Cerebellar nuclear complex (tissue), 1 donor: ENCODE results near the gene CNST.
"Not testable (repeated sequence)": the region's sequence is repeated elsewhere in the genome, so short reads cannot be mapped to it uniquely, and the experiment has no call there.

Experiments used
- DNase-seq, 2 experiments: peaks; one replicate each; lab custom pipeline; 2025; lab: John Stamatoyannopoulos, UW

Gene CNST

DNA sequence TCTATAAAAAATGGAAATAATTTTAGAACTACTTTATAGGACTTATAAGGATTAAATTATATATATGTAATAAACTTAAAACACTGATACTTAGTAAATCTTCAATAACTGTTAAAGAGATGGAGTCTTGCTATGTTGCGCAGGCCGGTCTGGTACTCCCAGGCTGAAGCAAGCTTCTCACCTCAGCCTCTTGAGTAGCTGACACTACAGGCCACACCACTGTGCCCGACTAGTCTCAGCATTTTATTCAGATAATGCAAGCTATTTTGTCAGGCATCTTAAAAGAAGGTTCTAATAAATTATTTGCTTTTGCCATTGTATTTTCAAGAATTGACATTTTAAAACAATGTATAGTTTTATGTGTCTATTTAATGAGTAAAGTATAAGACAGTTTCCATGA, 20.8 kb downstream of the CNST start:
- DNase-seq = no peak

DNA sequence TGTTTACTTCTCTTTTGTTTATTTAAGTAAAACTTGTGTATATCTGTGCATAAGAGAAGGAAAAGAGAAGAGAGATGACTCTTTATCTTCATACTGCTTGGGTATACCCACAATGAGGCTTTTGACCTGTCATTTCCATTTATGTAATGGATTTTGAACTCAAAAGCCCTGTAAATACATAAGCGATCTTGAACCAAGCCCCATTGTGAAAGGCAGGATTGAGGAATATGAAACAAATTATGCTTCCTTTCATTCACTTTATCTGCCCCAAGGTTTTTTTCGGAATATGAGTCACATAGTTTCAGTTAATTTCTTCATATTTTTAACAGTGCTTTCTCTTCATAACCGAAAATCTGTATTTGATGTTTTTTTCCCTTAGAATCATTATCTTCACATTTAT, 21.4 kb downstream of the CNST start:
- DNase-seq = no peak

DNA sequence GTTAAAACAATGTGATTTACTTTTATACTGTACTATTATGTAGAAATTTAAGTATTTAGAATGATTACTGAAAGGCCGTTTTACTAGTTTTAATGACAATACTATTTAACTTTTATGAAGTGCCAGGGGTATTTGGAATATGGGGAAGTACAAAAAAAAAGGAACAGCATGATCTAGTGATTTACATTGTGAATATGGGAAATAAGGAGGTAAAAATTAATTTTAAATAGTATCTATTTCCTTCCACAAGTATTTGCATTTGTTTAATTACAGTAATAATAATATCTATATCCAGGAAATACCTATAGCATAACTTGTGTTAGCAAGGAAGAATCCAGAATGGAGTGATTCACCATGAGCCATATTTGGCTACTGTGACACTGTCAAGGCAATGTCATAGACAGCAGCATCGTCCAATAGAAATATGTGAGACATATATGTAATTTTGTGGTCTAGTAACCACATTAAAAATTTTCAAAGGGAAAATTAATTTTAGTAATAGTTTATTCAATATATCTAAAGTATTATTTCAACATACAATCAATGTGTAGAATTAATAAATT, 22.0 kb downstream of the CNST start:
- DNase-seq = no peak

DNA sequence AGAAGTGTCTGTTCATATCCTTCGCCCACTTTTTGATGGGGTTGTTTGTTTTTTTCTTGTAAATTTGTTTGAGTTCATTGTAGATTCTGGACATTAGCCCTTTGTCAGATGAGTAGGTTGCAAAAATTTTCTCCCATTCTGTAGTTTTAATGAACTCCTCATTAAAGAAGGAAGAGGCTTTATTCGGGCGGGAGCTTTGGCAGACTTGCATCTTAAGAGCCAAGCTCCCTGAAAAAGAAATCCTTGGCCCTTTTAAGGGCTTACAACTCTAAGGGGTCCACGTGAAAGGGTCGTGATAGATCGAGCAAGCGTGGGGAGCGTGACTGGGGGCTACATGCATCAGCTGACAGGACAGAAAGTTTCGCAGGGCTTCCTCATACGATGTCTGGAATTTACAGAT, 23.7 kb downstream of the CNST start:
- DNase-seq = not testable (repeated sequence)

DNA sequence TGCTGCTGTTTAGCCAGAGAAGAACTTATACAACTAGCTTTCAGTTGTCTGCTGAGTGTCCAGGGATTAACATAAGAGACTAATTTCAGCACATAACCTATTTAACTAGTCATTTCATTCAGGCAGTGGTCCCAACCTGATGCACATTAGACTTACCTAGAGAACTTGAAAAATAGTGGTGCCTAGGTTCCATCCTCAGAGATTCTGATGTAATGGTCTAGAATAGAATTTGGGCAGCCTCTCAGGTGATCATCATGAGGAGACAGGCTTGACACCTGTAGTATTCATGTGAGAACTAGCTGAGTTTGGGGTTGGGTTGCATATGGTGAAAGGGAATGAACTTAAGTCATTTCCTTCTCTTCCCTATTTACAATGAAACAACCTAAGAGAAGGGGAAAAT, 24.8 kb downstream of the CNST start:
- no peak for DNase-seq

DNA sequence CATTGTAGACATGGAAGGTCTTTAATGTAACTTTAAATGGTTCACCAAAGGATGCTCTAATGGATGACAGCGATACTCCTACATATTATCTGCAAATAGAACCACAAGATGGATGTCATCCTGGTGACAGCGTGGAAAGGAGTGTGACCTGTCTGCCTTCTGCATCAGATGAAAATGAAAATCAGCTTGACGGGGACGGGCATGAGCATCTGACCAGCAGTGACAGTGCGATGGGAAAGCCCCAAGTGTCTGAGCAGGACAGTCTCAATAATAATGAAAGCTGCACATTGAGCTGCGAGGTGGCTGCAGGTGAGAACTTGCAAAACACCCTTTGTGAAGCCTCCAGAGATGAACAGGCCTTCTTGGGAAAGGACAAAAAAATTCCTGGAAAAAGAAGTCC, 25.2 kb downstream of the CNST start:
- DNase-seq = no peak

DNA sequence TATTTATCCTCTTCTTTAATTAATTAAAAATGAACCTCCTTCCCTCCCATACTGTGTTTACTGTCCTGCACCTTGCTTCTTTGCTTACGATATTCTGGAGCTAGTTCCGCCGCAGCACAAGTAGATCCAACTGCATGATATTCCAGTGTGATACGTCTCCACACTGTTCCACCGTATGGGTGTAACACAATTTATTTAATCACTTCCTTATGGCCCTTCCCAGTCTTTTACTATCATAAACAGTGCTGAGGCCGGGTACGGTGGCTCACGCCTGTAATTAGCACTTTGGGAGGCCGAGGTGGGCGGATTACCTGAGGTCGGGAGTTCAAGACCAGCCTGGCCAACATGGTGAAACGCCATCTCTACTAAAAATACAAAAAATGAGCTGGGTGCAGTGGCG, 25.7 kb downstream of the CNST start:
- no peak for DNase-seq

DNA sequence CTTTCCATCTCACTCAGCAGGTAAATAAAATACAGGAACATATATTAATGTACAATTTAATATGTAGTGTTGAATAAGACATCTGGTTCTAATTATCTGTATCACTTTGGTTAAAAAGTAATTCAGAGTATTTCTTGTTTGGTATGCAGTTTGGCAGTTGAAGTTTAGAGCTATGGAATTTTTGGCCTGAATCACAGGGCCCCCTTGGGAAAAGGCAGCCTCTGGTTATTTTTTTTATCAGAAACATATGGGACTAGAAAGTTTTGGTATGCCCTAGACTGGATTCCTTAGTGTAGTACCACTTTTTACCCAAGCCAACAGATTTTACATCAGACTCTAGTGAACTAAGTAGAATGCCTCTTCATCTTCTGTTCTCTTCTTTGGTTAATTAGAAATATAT, 26.4 kb downstream of the CNST start:
- no peak for DNase-seq

DNA sequence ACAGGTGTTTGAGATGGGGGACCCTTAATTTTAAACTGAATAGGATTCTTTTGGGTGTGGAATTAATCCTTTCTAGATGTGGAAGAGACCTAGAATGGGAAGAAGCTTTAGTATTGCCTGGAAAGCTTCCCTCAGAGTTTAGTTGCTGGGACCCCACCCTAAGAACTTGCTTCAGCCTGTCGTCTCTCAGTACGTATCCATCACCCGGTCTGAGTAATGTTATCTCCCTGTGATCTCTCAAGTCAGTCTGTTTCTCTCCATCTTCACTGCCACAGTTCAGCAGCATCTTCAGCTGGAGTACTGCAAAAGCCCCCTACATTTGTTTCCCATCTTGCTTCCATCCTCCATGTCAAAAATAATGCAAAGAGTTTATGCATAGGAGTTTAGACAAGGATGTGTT, 28.9 kb downstream of the CNST start:
- DNase-seq = no peak

DNA sequence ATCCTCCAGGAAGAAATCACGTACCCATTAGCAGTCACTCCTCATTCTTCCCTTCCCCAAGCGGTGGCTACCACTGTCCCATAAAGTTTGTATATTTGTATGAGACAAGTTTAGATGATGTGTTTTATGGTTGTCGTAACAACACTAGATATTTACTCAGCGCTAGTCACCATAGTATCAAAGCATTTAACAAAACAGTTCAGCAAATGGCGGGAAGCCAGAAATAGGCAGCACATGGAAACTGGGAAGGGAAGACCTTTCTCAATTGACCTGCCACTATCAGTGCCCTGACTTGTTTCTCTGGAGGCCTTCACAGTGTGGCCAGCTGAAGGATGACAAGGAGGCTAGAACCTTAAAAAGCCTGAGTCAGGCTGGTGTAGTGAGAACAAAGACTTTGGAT, 31.1 kb downstream of the CNST start:
- DNase-seq = no peak

DNA sequence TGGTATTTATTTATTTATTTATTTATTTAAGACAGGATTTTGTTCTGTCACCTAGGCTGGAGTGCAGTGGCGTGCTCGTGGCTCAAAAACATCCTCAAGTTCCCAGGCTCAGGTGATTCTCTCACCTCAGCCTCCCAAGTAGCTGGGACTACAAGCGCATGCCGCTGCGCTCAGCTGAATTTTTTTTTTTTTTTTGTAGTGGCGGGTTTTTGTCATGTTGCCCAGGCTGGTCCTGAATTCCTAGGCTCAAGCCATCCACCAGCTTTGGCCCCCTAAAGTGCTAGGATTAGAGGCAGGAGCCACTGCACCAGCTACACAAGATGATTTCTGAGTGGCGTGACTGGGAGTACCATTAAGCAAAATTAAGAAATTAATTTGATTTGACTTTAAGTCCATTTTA, 31.7 kb downstream of the CNST start:
- DNase-seq = no peak

DNA sequence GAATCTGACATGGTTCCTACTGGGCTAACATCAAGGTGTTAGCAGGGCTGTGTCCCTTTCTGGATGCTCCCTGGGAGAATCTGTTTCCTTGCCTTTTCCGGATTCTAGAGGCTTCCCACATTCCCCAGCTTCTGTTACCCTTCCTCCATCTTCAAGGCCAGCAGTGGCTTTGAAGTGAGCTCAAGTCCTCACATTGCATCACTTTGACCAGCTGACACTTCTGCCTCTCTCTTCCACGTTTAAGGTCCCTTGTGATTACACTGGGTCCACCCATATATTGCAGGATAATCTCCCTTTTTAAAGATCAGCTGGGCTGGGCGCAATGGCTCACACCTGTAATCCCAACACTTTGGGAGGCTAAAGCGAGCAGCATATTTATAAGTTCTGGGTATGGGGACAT, 33.1 kb downstream of the CNST start:
- no peak for DNase-seq

DNA sequence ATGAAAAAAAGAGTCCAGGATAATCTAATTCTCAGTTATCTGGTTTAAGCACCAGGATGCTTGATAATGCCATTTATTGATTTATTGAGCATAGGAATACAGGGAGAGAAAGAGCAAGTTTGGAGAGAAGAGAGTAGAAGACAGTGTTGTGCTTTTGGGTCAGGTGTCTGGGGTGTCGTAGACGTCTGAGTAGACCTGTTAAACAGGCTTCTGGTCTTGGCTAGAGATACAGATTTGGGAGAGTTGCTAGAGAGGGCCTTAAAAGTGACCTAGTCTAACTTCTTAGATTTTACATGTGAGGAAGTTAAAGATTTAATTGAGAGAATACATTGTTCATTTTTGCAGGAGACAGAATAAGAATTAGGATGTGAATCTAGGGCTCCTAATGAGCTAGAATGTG, 34.3 kb downstream of the CNST start:
- no peak for DNase-seq

DNA sequence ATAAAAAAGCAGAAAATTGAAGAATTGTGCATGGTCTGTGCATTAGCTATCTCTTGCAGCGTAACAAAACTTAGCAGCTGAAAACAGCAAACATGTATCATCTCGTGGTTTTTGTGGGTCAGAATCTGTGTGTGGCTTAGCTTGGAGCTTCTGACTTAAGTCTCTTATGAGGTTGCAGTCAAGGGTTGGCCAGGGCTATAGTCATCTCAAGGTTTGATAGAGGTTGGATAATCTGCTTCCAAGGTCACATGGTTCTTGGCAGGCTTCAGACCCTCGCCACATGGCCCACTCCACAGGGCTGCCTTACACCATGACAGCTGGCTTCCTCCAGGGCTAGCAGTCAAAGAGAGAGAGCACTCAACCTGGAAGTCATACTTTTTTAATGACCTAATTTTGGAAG, 35.9 kb downstream of the CNST start:
- peak; percentile 27 to 33 for DNase-seq

DNA sequence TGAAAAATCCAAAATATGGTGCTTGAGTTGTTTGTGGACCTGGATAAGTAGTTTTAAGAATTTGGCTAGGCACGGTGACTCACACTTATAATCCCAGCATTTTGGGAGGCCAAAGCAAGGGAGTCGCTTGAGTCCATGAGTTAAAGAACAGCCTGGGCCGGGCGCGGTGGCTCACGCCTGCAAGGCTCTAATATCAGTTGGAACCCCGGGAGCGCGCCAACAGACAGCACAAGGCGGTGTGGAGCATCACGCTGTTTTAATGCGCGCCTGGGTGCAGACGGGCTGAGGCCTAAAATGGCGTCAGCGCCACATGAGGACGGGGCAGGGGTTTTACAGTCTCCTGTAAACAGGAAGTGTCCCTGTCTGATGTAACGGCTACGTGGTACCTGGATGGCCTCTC, 39.0 kb downstream of the CNST start:
- not testable (repeated sequence) for DNase-seq

DNA sequence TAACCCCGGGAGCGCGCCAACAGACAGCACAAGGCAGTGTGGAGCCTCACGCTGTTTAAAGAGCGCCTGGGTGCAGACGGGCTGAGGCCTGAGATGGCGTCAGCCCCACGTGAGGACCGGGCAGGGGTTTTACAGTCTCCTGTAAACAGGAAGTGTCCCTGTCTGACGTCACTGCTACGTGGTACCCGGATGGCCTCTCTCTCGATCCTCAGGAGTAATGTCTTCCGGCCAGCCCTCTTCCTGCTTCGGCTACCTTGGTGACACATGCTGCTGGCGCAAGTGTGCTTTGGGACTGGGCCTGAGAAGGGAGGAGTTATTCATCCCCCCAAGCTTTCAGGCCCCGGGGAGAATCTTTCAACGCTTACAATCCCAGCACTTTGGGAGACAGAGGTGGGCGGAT, 41.2 kb downstream of the CNST start:
- DNase-seq = no peak

DNA sequence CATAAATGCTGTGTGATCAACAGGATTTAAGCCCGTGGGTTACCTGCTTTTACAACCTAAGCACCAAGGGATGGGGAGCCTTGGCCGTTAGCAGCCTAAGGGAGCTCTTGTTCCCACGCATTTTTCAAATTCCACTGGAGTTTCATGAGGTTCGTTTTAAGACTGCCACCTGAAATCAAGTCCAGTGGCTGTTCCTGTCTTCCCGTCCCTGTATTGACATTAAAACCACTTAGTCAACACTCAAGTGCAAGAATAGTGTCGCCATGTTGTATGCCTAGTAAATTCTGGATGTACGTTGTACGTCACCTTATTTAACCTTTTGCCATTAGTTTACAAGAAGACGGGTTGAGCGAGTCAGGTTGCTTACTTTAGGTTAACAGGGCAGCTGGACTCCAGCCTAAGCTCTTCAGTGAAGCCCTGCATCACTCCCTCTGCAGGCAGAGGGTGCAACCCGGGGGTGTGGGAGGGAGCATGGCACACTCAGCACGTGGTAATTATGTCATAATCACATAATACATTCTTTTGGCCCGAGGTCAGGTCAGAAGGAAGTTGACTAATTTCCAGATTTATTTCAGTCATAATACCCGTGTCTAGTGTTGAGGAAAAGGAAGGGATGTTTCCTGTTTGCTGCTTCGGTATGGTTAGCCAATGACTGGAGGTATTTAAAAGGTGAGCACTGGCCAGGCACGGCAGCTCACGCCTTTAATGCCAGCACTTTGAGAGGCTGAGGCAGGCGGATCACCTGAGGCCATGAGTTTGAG, 42.5 kb downstream of the CNST start:
- no peak for DNase-seq

DNA sequence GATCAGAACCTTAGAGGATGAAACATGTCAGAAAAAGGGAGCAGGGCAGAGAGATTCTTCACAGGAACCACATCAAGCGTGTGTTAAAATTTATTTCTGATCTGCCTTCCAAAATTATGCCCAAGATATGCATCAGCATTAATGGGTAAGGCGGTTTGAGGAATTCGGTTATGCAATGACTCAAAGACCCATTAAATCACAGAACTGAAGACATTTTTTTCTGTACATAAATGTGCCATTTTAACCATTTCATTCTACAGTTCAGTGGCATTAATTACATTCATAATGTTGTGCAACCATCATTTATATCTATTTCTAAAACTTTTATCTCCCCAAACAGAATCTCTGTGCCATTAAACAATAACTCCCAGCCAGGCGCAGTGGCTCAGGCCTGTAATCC, 43.4 kb downstream of the CNST start:
- DNase-seq = no peak

DNA sequence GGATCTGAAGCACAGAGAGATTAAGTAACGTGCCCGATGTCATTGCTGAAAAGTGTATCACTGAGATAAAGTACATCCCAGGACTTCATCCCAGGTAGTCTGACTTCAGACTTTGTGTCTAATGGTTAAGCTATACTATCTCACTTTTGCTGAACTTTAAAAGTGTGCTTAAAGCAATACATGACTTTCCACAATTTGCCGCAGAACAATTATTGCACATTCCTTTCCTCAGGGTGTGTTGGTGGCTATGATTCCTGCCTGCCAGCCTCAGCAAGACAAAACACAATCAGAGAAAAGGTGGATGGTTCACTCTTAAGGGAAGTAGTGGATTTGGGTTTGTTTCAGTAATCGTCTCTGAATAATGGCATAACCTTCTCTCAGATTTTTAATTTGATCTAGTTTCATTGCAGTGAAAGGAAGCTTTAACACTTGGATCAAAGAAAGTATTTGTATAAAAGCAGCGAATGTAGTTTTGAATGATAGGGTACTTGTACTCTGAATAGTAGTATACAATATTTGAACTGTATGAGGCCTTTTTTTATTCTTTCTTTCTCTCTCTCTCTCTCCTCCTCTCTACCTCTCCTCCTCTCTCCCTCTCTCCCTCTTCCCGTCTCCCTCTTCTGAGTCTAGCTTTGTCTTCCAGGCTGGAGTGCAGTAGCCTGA, 47.0 kb downstream of the CNST start:
- DNase-seq = no peak

DNA sequence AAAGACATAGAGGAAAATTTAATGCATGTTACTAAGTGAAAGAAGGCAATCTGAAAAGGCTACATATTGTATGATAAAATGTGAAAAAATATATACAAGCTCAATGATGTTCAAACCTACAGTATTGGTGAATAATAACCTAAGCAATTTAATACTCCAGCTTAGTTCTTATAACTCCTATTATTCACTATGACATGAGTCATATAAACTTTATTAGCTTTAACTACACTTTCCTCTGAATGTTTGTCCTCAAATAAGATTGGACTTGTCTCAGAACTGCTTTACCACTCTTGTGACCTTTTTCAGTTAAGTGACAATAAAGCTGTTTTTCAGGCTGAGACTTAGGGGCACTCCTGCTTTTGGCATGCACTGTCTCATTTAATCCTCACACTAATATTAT, 50.9 kb downstream of the CNST start:
- no peak for DNase-seq

DNA sequence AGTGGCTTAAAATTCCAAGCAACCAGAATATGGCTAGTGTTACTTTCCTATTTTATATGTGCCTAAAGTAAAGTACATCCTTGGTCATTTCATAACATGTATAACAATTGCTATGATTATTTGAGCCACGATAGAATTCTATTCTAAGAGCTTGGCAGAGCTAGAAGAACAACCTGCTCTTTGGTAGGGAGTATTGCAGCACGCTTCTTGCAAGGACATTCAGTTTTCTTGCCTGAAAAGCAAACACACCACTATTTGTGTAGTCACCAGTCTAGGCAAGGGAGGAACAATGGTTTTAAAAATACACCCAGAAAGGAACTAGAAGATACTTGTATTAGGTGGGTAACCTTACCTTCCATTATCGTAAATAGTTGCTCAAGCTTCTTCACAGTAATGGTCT, 51.5 kb downstream of the CNST start:
- no peak for DNase-seq

DNA sequence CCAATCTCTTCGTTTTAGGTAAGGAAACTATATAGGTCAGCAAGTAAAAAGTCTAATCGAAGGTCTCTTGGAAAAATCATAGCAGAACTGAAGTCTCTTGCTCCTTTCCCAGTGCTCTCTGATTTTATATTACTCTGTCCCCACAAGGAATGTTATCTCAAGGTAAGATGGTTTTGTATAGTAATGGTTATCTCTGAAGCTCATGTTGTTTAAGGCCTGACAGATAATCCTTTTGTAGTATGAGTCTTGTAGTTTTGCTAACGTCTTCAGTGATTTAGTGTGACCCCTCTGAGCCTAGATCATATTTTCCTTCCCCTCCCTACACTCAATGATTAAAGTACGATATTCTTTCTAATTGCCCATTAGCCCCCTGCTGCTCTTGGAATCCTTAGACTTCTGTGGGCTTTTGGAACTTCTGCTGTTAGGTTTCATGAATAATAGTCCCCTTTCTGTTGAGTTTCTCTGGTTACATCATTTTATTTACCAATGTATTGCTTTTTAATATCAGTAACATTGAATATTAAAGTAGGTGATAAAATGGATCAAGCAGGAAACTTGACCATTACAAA, 52.1 kb downstream of the CNST start:
- no peak for DNase-seq

DNA sequence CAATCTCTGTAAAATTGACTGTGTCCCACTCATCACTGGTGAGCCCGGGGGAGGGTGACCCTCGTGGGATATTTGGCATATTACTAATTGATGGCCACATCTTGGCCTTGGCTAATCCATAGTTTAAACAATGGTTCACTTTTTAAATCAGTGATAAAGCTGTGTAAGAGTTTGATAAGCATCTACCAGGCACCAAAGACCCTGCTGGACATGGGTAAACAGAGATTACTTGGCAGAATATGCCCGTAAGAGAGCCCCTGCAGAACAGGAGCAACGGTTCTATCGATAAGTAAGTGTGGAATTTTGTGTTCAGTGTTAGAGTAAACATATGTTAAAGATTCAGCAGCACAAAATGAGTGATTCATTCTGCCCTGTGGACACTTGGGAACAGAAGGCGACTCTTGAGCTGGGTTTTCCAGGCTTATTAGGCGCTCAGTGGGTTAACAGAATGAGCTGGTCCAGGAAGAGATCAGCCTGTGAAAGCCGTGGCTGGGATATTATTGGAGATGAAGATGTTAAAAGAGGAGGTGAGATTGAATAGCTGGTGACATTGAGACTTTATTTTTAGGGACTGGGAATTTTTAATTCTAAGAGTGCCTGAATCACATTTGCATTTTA, 55.9 kb downstream of the CNST start:
- DNase-seq = no peak
